ENCODE measurements around the gene GPATCH8. TPM values are rescaled to one million over a fixed set of nuclear protein-coding genes. Genes with fewer than 3 reads are reported as not detected.
A peak's percentile ranks its signal among the peaks of the same experiment; 100 is the strongest.

GPATCH8 gene
- total and polyA plus RNA-seq, 9 of the 15 experiments (the other 6 are each of a cell fraction or from before 2014, with no cell fraction given), result 10.6 to 29.6 (median 13.2) TPM

GRCh38 chr17:44503147-44504029, at the start of gene GPATCH8 (continued):
- TF ChIP-seq NR2C2 (CRISPR knock-in tag; IDR thresholded peaks at IDR 0.05), result peak; percentile 97
- peak; percentile 100 for TF ChIP-seq NR2C2 (tag; IDR thresholded peaks at IDR 0.05)
- no peak for TF ChIP-seq STAG1 (CRISPR knock-in tag; IDR thresholded peaks at IDR 0.05; ENCODE audit: borderline replicate concordance)
- TF ChIP-seq PHB (CRISPR knock-in tag; IDR thresholded peaks at IDR 0.05), result no peak
- peak; percentile 80 to 97 (median 92) for TF ChIP-seq YY1 (IDR thresholded peaks at IDR 0.05; ENCODE audit: borderline replicate concordance in 1 of 3, control insufficient read depth in 1 of 3, extremely low read depth in 1 of 3, insufficient read depth in 3 of 3, insufficient read length in 1 of 3, insufficient replicate concordance in 2 of 3, low read depth in 1 of 3, low read length in 2 of 3)
- TF ChIP-seq FOXJ3 (CRISPR knock-in tag; IDR thresholded peaks at IDR 0.05), result no peak
- no peak for TF ChIP-seq HINFP (tag; conservative IDR thresholded peaks at IDR 0.05; ENCODE audit: low read depth)
- TF ChIP-seq SETDB1 (IDR thresholded peaks at IDR 0.05; ENCODE audit: low read length), result no peak
- no peak for TF ChIP-seq MXI1 (IDR thresholded peaks at IDR 0.05; ENCODE audit: low read depth, low read length)
- TF ChIP-seq, protein P1, sequence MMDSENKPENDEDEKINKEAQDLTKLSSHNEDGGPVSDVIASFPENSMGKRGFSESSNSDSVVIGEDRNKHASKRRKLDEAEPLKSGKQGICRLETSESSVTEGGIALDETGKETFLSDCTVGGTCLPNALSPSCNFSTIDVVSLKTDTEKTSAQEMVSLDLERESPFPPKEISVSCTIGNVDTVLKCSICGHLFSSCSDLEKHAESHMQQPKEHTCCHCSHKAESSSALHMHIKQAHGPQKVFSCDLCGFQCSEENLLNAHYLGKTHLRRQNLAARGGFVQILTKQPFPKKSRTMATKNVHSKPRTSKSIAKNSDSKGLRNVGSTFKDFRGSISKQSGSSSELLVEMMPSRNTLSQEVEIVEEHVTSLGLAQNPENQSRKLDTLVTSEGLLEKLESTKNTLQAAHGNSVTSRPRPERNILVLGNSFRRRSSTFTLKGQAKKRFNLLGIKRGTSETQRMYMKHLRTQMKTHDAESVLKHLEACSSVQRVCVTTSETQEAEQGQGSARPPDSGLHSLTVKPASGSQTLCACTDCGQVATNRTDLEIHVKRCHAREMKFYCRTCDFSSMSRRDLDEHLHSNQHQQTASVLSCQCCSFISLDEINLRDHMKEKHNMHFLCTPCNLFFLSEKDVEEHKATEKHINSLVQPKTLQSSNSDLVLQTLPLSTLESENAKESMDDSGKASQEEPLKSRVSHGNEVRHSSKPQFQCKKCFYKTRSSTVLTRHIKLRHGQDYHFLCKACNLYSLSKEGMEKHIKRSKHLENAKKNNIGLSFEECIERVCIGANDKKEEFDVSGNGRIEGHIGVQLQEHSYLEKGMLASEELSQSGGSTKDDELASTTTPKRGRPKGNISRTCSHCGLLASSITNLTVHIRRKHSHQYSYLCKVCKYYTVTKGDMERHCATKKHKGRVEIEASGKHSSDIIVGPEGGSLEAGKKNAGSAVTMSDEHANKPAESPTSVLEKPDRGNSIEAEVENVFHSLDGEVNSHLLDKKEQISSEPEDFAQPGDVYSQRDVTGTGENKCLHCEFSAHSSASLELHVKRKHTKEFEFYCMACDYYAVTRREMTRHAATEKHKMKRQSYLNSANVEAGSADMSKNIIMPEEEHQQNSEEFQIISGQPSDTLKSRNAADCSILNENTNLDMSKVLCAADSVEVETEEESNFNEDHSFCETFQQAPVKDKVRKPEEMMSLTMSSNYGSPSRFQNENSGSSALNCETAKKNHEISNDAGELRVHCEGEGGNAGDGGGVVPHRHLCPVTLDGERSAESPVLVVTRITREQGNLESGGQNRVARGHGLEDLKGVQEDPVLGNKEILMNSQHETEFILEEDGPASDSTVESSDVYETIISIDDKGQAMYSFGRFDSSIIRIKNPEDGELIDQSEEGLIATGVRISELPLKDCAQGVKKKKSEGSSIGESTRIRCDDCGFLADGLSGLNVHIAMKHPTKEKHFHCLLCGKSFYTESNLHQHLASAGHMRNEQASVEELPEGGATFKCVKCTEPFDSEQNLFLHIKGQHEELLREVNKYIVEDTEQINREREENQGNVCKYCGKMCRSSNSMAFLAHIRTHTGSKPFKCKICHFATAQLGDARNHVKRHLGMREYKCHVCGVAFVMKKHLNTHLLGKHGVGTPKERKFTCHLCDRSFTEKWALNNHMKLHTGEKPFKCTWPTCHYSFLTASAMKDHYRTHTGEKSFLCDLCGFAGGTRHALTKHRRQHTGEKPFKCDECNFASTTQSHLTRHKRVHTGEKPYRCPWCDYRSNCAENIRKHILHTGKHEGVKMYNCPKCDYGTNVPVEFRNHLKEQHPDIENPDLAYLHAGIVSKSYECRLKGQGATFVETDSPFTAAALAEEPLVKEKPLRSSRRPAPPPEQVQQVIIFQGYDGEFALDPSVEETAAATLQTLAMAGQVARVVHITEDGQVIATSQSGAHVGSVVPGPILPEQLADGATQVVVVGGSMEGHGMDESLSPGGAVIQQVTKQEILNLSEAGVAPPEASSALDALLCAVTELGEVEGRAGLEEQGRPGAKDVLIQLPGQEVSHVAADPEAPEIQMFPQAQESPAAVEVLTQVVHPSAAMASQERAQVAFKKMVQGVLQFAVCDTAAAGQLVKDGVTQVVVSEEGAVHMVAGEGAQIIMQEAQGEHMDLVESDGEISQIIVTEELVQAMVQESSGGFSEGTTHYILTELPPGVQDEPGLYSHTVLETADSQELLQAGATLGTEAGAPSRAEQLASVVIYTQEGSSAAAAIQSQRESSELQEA (IDR thresholded peaks at IDR 0.05; ENCODE audit: low read depth), result no peak
- no peak for TF ChIP-seq HES1 (IDR thresholded peaks at IDR 0.05; ENCODE audit: low read depth)
- no peak for TF ChIP-seq ZNF717 (CRISPR knock-in tag; IDR thresholded peaks at IDR 0.05)
- TF ChIP-seq, protein P2, sequence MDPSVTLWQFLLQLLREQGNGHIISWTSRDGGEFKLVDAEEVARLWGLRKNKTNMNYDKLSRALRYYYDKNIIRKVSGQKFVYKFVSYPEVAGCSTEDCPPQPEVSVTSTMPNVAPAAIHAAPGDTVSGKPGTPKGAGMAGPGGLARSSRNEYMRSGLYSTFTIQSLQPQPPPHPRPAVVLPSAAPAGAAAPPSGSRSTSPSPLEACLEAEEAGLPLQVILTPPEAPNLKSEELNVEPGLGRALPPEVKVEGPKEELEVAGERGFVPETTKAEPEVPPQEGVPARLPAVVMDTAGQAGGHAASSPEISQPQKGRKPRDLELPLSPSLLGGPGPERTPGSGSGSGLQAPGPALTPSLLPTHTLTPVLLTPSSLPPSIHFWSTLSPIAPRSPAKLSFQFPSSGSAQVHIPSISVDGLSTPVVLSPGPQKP (CRISPR knock-in tag; IDR thresholded peaks at IDR 0.05), result no peak
- TF ChIP-seq HNRNPH1 (optimal IDR thresholded peaks at IDR 0.05; ENCODE audit: low read depth, low read length), result no peak

All from K562 (cell line).